HG02973 (cell line): ENCODE results near the gene NIPBL.
"Not testable (repeated sequence)": the region's sequence is repeated elsewhere in the genome, so short reads cannot be mapped to it uniquely, and the experiment has no call there.

Source experiments
- ATAC-seq: cut with Tn5 transposase; IDR thresholded peaks from one replicate; pipeline ENCODE4 v1.9.1; 2021; ENCODE audit warnings: moderate library complexity; ENCODE audit not compliant: unreplicated experiment

Gene NIPBL

DNA sequence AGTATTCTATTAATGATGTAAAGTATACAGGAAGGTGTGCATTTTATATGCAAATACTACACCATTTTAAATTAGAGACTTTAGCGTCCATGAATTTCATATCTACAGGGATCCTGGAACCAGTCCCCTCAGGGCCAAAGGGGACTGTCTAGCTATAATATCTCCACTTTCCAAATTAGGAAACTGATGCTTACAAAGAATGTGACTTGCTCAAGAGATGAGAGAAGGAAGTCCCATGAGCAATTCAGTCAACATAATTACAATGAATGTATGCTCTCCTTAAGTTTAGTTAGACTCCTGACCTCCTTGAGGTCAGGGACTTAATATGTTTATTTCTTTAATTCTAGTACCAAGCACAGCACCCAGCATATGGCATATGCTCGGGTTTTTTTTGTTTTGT is 23.7 kb downstream of the NIPBL start:
- no peak for ATAC-seq

DNA sequence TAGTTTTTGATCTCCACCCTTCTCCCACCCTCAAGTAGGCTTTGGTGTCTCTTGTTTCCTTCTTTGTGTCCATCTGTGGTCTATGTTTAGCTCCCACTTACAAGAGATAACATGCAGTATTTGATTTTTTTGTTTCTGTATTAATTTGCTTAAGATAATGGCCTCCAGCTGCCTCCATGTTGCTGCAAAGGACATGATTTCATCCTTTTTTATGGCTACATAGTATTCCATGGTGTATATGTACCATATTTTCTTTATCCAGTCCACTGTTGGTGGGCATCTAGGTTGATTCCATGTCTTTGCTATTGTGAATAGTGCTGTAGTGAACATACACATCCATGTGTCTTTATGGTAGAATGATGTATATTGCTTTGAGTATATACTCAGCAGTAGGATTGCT is 24.5 kb downstream of the NIPBL start:
- ATAC-seq, result not testable (repeated sequence)

DNA sequence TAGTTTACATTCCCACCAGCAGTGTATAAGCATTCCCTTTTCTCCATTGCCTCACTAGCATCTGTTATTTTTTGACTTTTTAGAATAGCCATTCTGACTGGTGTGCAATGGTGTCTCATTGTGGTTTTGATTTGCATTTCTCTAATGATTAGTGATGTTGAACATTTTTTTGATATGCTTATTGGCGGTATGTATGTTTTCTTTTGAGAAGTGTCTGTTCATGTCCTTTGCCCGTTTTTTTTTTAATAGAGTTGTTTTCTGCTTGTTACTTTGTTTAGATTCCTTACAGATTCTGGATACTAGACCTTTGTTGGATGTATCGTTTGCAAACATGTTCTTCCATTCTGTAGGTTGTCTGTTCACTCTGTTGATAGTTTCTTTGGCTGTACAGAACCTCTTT is 25.3 kb downstream of the NIPBL start:
- no peak for ATAC-seq

DNA sequence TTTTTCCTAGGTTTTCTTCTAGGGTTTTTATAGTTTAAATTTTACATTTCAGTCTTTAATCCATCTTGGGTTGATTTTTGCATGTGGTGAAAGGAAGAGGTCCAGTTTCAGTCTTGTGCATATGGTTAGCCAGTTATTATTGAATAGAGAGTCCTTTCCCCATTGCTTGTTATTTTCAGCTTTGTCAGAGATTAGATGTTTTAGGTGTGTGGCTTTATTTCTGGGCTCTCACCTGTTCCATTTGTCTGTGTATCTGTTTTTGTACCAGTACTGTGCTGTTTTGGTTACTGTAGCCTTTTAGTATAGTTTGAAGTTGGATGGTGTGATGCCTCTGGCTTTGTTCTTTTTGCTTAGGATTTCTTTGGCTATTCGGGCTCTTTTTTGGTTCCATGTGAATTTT is 25.8 kb downstream of the NIPBL start:
- no peak for ATAC-seq

GRCh38 chr5:36904677-36905076 is 28.1 kb downstream of the NIPBL start:
- ATAC-seq, result no peak

DNA sequence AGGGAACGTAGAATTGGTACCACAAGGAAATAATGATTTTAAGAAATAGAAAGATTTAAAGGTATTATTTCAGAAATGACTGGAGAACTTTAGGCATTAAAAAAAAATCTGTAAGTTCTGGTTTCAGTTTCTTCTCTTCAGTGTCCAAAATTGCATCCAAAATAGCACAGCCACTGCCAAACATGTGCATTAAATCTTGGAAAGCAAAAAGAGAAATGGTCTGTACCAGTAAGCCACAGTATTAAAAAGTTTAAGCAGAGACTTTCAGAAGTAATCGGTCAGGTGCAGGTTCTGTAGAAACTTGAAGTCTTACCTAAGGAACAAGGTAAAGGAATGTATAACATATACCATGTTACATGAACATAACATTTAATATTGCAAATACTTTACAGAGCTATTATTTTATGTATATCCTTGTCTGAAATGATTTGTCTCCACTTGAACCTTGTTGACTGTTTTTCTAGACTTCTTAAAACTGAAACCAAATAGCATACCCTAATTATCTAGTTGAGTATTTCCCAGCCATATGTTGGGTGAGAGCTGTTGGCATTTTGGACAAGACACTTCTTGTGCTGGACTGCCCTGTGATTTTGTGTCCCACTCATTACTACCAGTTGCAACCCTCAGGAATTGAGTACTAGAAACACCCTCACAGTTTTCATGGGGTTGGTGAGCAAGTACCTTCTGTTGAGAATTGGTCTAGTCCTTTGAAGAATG is 32.1 kb downstream of the NIPBL start:
- ATAC-seq, result peak; percentile 46

DNA sequence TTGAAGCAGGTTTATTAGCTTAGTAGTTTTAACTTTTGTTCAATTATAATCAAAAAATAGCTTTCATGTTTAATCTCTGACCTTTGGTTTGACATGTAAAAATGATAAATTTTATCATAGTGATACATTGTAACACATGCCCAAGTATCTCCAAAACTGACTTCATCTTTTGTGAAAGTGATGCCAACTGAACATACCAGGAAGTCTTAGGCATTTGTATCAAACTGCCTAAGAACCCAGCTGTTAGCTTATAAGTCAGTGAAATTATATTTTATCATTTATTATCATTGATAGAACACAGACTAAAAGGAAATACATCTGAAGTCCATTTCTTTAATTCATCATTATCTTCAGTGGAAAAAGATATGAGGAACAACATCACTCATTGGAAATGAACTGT is 39.1 kb downstream of the NIPBL start:
- ATAC-seq, result no peak

DNA sequence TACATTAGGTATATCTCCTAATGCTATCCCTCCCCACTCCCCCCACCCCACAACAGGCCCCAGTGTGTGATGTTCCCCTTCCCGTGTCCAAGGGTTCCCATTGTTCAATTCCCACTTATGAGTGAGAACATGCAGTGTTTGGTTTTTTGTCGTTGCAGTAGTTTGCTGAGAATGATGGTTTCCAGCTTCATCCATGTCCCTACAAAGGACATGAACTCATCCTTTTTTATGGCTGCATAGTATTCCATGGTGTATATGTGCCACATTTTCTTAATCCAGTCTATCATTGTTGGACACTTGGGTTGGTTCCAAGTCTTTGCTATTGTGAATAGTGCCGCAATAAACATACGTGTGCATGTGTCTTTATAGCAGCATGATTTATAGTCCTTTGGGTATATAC is 40.0 kb downstream of the NIPBL start:
- not testable (repeated sequence) for ATAC-seq

- ATAC-seq, result not testable (repeated sequence)
These were observed 40.8 kb downstream of the NIPBL start for GRCh38 chr5:36917358-36917757.

DNA sequence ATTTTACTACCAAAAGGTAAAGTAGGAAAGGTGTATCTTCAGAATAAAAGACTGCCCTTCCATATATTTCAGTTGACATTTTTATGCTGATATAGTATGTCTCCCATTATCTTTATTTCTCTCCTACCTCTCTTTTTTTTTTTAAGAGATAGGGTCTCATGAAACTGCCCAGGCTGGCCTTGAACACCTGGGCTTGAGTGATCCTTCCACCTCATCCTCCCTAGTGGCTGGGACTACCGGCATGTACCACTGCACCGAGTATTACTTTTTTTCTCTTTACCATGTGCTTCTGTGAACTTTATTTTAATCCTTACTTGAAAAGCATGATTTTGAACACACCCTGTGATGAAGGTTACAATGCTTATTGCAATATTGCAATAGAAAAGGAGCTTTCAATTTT is 42.7 kb downstream of the NIPBL start:
- no peak for ATAC-seq

DNA sequence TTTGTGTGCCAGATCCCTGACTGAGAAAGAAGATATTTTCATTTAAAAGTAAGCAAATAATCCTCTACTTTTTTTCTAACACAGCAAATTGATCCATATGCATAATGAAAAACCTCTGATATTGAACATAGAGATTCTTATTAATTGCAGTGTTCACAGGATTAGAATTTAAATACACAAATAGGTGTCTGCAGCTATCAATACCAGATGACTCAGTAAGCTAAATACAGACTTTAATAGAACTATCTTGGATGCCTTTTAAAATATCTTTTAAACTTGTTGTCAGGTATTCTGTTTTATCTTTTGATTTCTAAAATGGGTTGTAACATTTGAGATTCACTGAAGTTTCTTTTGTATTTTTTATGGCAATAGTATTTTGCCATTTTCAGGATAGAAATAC is 43.1 kb downstream of the NIPBL start:
- no peak for ATAC-seq

DNA sequence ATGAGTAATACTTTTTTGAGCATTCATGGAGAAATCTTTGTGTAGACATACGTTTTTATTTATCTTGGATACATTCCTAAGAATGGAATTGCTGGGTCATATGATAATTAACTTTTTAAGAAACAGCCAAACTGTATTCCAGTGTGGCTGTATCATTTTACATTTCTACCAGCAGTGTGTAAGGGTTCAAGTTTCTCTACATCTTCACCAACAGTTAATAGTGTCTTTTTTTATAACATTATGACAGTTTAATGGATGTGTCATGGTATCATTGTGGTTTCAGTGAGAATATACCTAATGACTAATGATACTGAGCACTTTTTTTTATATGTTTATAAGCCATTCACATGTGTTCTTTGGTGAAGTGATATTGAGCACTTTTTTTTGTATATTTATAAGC is 52.4 kb downstream of the NIPBL start:
- no peak for ATAC-seq

- ATAC-seq, result no peak
These were observed 52.9 kb downstream of the NIPBL start for GRCh38 chr5:36929438-36929837.

GRCh38 chr5:36932056-36932455 is 55.5 kb downstream of the NIPBL start:
- no peak for ATAC-seq

DNA sequence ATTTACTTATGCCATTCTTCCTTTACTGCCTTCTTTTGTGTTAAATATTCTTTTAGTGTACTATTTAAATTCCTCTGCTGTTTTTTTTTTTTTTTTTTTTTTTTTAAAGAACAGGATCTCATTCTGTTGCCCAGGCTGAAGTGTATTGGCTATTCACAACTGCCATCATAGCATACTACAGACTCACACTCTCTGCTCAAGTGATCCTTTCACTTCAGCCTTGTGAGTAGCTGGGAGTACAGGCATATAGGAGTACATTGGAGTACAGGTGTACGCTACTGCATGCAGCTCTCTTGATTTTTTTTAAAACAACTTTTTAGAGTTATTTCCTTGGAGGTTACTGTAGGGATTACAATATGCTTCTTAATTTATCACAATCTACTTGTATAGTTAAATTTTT is 56.1 kb downstream of the NIPBL start:
- no peak for ATAC-seq

DNA sequence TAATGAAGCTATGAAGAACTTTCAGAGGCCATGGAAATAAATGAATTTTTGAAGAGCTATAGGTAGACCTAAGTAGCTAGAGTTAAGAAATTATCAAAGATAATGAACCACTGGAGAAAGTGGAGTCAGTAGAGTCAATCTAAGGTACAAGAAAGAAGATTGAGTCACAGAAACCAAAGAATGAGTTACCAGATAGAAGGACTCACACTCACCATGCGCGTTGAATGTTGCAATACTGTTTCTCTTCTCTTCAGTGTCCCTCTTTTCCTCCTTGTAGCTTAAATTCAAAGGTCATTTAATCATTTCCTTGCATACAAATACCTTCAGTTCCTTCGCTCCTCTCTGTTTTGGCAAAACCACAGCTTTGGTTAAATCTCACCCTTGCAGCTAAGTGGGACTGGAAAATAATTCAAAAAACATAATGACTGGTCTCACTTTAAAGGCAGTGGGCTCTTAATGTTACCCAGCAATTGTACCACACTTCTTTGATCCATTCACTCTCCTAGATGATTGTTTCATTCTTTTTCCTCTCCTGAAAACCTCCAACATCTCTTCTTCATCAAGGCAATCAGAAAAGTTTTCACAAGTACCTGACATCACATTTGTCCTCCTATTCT is 58.3 kb downstream of the NIPBL start:
- no peak for ATAC-seq

- ATAC-seq, result no peak
These were observed 59.2 kb downstream of the NIPBL start for GRCh38 chr5:36935805-36936204.

GRCh38 chr5:36936309-36936708 is 59.7 kb downstream of the NIPBL start:
- no peak for ATAC-seq

- ATAC-seq, result no peak
These were observed 61.6 kb downstream of the NIPBL start for GRCh38 chr5:36938129-36938528.

GRCh38 chr5:36939969-36940858 is 63.6 kb downstream of the NIPBL start:
- ATAC-seq, result no peak

DNA sequence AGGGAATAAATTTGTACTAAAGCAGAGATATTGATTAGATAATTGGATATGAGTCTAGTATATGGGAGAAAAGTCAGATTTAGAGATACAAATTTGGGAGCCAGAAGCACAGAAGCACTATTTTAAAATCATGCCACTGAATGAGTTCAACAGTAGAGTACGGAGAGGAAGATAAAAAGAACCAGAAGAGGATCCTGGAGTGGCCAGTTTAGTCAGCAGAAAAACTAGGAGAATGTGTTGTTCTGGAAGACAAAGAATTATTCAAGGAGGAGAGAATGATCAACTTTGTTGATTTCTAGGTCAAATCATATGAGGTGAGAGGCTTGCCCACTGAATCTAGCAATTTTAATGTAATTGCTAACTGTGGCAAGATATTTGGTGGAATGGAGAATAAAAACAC is 67.0 kb downstream of the NIPBL start:
- no peak for ATAC-seq

DNA sequence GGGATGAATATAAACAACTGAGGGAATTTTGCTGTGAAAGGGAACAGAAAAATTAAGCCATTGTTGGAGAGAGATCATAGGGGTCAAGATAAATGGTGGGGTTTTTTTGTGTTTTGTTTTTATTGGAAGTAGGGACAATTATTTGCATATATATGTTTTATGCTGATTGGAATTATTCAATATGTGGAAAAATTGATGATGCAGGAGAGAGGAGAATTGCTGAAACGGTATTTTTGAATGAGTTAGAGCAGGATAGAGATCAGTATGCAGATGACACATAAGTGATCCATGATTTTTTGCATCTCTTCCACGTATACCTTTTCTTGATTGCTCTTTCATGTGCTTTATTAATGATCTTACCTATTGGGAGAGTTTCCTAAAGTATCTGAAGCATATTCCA is 67.5 kb downstream of the NIPBL start:
- no peak for ATAC-seq
